Measurements from ENCODE around the gene KRTAP10-11. TPM values are rescaled to one million over a fixed set of nuclear protein-coding genes. Genes with fewer than 3 reads are reported as not detected.

KRTAP10-11 gene
- total RNA-seq, 4 donors from 2014 or later: not detected

DNA sequence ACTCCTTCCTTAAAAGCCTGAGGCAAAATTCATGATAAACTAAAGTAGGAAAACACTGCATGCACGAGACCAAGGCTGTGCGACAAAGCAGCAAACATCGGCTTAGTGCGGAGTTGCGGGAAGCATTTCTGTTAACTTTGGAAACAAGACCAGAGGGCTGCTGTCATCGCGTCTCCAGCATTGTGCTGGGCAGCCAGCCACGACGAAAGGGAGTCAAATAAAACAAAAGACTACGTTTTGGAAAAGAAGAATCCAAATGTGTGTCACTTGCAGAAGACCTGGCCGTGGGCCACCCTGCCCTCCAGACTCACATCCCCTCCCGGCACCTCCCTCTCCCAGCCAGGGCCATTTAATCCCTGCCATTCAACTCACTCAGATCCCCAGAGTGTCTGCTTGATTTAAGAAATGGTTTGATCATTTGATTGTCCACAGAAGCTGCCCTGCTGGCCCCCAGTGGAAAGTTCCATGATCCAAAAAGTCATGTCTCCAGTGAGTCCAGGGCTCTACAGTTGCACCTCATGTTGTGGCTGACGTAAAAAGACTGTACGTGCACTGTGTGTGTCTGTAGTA, 2.4 kb upstream of the KRTAP10-11 start:
- no peaks in the 10 kb centered on the region for H3K4me1 ChIP-seq
- DNase-seq: no peak
- intact Hi-C loops (cut with DNase I; ENCODE audit: low total_unique reads): no loop called here
- TF ChIP-seq, protein P1, sequence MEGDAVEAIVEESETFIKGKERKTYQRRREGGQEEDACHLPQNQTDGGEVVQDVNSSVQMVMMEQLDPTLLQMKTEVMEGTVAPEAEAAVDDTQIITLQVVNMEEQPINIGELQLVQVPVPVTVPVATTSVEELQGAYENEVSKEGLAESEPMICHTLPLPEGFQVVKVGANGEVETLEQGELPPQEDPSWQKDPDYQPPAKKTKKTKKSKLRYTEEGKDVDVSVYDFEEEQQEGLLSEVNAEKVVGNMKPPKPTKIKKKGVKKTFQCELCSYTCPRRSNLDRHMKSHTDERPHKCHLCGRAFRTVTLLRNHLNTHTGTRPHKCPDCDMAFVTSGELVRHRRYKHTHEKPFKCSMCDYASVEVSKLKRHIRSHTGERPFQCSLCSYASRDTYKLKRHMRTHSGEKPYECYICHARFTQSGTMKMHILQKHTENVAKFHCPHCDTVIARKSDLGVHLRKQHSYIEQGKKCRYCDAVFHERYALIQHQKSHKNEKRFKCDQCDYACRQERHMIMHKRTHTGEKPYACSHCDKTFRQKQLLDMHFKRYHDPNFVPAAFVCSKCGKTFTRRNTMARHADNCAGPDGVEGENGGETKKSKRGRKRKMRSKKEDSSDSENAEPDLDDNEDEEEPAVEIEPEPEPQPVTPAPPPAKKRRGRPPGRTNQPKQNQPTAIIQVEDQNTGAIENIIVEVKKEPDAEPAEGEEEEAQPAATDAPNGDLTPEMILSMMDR (IDR thresholded peaks at IDR 0.05): no peak
- no peak for TF ChIP-seq POLR2A (IDR thresholded peaks at IDR 0.05)
- H3K27ac ChIP-seq: no peak overlapping the region
- no peaks in the 10 kb centered on the region for H3K9me3 ChIP-seq
- no peaks in the 10 kb centered on the region for H3K36me3 ChIP-seq
- H3K4me3 ChIP-seq: no peak overlapping the region
- no peaks in the 10 kb centered on the region for H3K27me3 ChIP-seq

DNA sequence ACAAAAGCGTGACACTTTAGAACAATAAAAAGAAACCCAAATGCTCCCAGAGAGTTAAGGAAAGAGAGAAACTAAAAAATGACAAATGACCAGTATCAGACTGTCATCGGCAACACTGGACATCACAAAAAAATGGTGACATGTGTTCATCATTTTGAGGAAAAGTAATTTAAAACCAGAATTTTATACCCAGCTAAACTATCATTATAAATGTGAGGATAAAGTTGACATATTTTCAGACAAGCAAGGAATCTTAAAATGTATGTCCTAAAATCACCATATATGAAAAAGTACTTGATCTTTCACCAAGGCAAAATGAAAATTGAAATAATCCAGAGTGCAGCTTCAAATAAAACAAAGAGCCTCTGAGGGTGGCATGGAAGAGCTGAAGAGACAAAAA, 1.3 kb upstream of the KRTAP10-11 start:
- H3K27me3 ChIP-seq: no peaks in the 10 kb centered on the region
- no peaks in the 10 kb centered on the region for H3K9me3 ChIP-seq
- no peak for TF ChIP-seq POLR2A (IDR thresholded peaks at IDR 0.05)
- TF ChIP-seq, protein P1 (IDR thresholded peaks at IDR 0.05): no peak
- intact Hi-C loops (cut with DNase I; ENCODE audit: low total_unique reads): no loop called here
- H3K27ac ChIP-seq: no peak overlapping the region
- no peaks in the 10 kb centered on the region for H3K4me1 ChIP-seq
- no peaks in the 10 kb centered on the region for H3K36me3 ChIP-seq
- DNase-seq: no peak
- H3K4me3 ChIP-seq: no peak overlapping the region

DNA sequence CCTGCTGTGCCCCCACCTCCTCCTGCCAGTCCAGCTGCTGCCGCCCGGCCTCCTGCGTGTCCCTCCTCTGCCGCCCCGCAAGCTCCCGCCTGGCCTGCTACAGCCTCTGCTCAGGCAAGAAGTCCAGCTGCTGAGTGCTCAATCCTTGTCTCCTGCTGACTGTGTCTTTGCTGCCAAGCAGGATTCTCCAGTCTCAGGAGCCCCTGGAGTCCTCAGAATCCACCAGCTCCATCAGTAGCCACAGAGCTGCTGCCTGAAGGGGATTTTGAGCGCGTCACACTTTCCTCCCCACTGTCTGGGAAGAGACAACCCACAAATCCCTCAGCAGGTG, 973 bp downstream of the KRTAP10-11 start:
- H3K27ac ChIP-seq: no peak overlapping the region
- H3K4me3 ChIP-seq: no peak overlapping the region
- no peak for TF ChIP-seq POLR2A (IDR thresholded peaks at IDR 0.05)
- TF ChIP-seq, protein P1 (IDR thresholded peaks at IDR 0.05): no peak
- H3K9me3 ChIP-seq: no peaks in the 10 kb centered on the region
- no peaks in the 10 kb centered on the region for H3K4me1 ChIP-seq
- intact Hi-C loops (cut with DNase I; ENCODE audit: low total_unique reads): no loop called here
- DNase-seq: no peak
- H3K27me3 ChIP-seq: no peaks in the 10 kb centered on the region
- H3K36me3 ChIP-seq: no peaks in the 10 kb centered on the region

DNA sequence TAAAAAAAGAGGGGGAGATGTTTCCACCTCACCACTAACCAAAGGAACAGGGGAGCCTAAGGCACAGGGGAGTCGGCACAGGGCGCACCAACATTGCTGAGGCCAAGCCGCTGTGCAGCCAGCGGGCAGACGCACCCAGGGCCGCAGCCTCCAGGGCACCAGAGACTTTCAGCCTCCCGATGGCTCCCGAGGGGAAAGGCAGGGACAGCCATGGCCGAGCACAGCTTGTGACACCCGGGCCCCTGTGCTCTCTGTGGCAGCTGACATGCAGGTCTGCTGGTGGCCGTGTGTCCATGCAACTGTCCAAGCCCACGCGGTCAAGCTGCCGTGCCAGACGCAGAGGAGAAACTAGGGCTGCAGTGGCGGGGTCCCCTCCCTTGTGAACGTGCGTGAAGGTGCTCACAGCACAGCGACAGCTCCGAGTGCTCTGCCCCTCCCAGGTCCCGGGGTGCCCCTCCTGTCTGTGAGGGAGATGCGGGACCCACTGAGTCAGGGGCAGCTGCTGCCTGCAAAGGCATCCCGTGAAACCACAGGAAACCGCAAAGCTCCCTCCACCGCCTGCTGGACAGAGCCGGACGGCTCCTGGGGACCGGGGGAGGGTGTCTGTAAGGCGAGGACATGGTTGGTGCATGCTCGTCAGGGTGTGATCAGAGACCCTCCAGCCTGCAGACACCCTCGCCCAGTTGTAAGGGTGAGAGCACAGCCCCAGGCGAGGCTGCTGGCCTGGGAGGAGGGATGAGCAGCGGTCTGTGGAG, 2.5 kb downstream of the KRTAP10-11 start:
- no peak for TF ChIP-seq POLR2A (IDR thresholded peaks at IDR 0.05)
- TF ChIP-seq, protein P1 (IDR thresholded peaks at IDR 0.05): no peak
- H3K27me3 ChIP-seq: no peaks in the 10 kb centered on the region
- intact Hi-C loops (cut with DNase I; ENCODE audit: low total_unique reads): no loop called here
- no peak overlapping the region for H3K27ac ChIP-seq
- H3K36me3 ChIP-seq: no peaks in the 10 kb centered on the region
- no peaks in the 10 kb centered on the region for H3K9me3 ChIP-seq
- no peak for DNase-seq
- no peak overlapping the region for H3K4me3 ChIP-seq
- no peaks in the 10 kb centered on the region for H3K4me1 ChIP-seq

DNA sequence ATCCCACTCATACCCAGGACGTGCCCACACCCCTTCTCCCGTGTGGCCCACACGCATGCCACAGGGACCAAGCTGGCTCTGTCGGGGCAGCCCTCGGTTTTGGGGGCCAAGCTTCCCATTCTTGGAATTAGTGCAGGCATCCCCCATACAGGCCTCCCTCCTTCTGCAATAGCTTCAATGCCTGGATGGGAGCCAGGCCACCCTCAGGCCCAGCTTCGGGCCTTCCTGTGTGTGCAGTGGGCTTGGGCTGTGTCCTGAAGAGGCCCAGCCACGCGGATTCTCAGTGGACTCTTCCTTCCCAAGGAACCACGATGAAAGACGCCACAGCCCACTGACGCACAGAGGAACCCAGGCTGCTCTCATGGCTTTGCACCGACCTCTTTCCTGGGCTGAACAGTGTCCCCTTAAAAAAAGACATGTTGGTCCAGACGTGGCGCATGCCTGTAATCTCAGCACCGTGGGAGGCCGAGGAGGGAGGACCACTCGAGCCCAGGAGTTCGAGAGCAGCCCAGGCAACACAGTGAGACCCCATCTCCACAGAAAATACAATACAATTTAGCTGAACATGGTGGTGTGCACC, 3.4 kb downstream of the KRTAP10-11 start:
- H3K9me3 ChIP-seq: no peaks in the 10 kb centered on the region
- H3K27me3 ChIP-seq: no peaks in the 10 kb centered on the region
- no peak overlapping the region for H3K27ac ChIP-seq
- TF ChIP-seq, protein P1 (IDR thresholded peaks at IDR 0.05): no peak
- no peak for TF ChIP-seq POLR2A (IDR thresholded peaks at IDR 0.05)
- no peaks in the 10 kb centered on the region for H3K4me1 ChIP-seq
- intact Hi-C loops (cut with DNase I; ENCODE audit: low total_unique reads): no loop called here
- no peak overlapping the region for H3K4me3 ChIP-seq
- H3K36me3 ChIP-seq: no peaks in the 10 kb centered on the region
- DNase-seq: no peak
